Mesendoderm (in vitro differentiated cells): ENCODE results near the gene AKAP6.
A peak's percentile ranks its signal among the peaks of the same experiment; 100 is the strongest.

Experiments used
- DNase-seq: peaks from one replicate; pipeline ENCODE4 v3.0.0; 2013
- H2AK5ac ChIP-seq: 2 replicates; pipeline ENCODE4 v1.6.1; 2013; ENCODE audit warnings: low read length, inconsistent platforms
- H2BK120ac ChIP-seq: 2 replicates; pipeline ENCODE4 v1.6.1; 2013; ENCODE audit warnings: low read depth, mild to moderate bottlenecking, low read length, moderate library complexity, mixed read lengths
- H2BK15ac ChIP-seq: replicated peaks from 2 replicates; pipeline ENCODE4 v1.6.1; 2013; ENCODE audit warnings: low read depth, mild to moderate bottlenecking, moderate library complexity
- H2BK5ac ChIP-seq: 2 replicates; pipeline ENCODE4 v1.6.1; 2013; ENCODE audit warnings: low read length, inconsistent platforms
- H3K18ac ChIP-seq: 2 replicates; pipeline ENCODE4 v1.6.1; 2013; ENCODE audit warnings: mild to moderate bottlenecking, low read length, mixed read lengths
- H3K23ac ChIP-seq: one replicate; pipeline ENCODE4 v1.6.1; 2013; ENCODE audit warnings: low read length
- H3K27ac ChIP-seq: 2 replicates; pipeline ENCODE4 v1.5.1; 2013; ENCODE audit warnings: low read depth, mild to moderate bottlenecking, inconsistent platforms, low read length, moderate library complexity
- H3K27me3 ChIP-seq: 2 replicates; pipeline ENCODE4 v1.6.1; 2013; ENCODE audit warnings: low read length, control low read depth, mild to moderate bottlenecking, inconsistent platforms; ENCODE audit not compliant: insufficient read depth, poor library complexity
- H3K36me3 ChIP-seq: 2 replicates; pipeline ENCODE4 v1.6.1; 2013; ENCODE audit warnings: low read length, inconsistent platforms; ENCODE audit not compliant: control insufficient read depth, insufficient read depth
- H3K4ac ChIP-seq: one replicate; pipeline ENCODE4 v1.6.1; 2013; ENCODE audit warnings: low read depth, mild to moderate bottlenecking, low read length, moderate library complexity
- H3K4me1 ChIP-seq: 2 replicates; pipeline ENCODE4 v1.6.1; 2013; ENCODE audit warnings: low read depth, low read length, inconsistent platforms; ENCODE audit not compliant: control insufficient read depth
- H3K4me2 ChIP-seq: 2 replicates; pipeline ENCODE4 v1.6.1; 2013; ENCODE audit warnings: low read length
- H3K4me3 ChIP-seq: 2 replicates; pipeline ENCODE4 v1.5.1; 2013; ENCODE audit warnings: mild to moderate bottlenecking, low read length
- H3K56ac ChIP-seq: one replicate; pipeline ENCODE4 v1.6.1; 2013; ENCODE audit warnings: low read length
- H3K79me1 ChIP-seq: 2 replicates; pipeline ENCODE4 v1.6.1; 2013; ENCODE audit warnings: low read length, inconsistent platforms
- H3K79me2 ChIP-seq: 2 replicates; pipeline ENCODE4 v1.6.1; 2013; ENCODE audit warnings: mild to moderate bottlenecking, low read length; ENCODE audit not compliant: control insufficient read depth, insufficient read depth
- H3K9ac ChIP-seq: 2 replicates; pipeline ENCODE4 v1.6.1; 2013; ENCODE audit warnings: low read length, inconsistent platforms
- H4K5ac ChIP-seq: one replicate; pipeline ENCODE4 v1.6.1; 2013; ENCODE audit warnings: low read length
- H4K8ac ChIP-seq: one replicate; pipeline ENCODE4 v1.6.1; 2013; ENCODE audit warnings: low read depth, mild to moderate bottlenecking, control low read depth, low read length, moderate library complexity
- WGBS: extraction: QIAGEN DNeasy Blood & Tissue Kit; methylation state at CpG from one replicate; pipeline ENCODE4 v1.1.7; 2013; ENCODE audit warnings: low lambda C conversion rate, missing lambda C conversion rate; ENCODE audit not compliant: insufficient coverage; ENCODE audit errors: extremely low coverage; 5-methylcytosine and 5-hydroxymethylcytosine counted together

AKAP6 gene

GRCh38 chr14:32697704-32698103 is 368.6 kb downstream of the AKAP6 start:
- H3K4me2 ChIP-seq = no peak overlapping the region
- no peaks in the 10 kb centered on the region for H3K79me2 ChIP-seq
- no peak overlapping the region for H2BK5ac ChIP-seq
- H3K4me1 ChIP-seq = no peaks in the 10 kb centered on the region
- no peaks in the 10 kb centered on the region for H3K36me3 ChIP-seq
- H3K79me1 ChIP-seq = no peaks in the 10 kb centered on the region
- H2BK120ac ChIP-seq = no peak overlapping the region
- no peak for DNase-seq
- H3K27me3 ChIP-seq = no peaks in the 10 kb centered on the region
- H3K4me3 ChIP-seq = no peak overlapping the region
- H3K4ac ChIP-seq = no peak overlapping the region
- no peak overlapping the region for H2BK15ac ChIP-seq
- no peak overlapping the region for H2AK5ac ChIP-seq
- no peak overlapping the region for H3K9ac ChIP-seq
- no peak overlapping the region for H3K56ac ChIP-seq
- H4K5ac ChIP-seq = no peak overlapping the region
- H3K18ac ChIP-seq = no peak overlapping the region
- no peak overlapping the region for H3K27ac ChIP-seq
- no peak overlapping the region for H4K8ac ChIP-seq
- no peak overlapping the region for H3K23ac ChIP-seq
- no CpG with 5 or more reads among the region's 1 CpG for WGBS

GRCh38 chr14:32698831-32699230 is 369.7 kb downstream of the AKAP6 start:
- DNase-seq = peak; percentile 31
- H3K4me1 ChIP-seq = no peaks in the 10 kb centered on the region
- H3K79me1 ChIP-seq = no peaks in the 10 kb centered on the region
- no peak overlapping the region for H3K27ac ChIP-seq
- H3K18ac ChIP-seq = no peak overlapping the region
- no peak overlapping the region for H3K9ac ChIP-seq
- H3K79me2 ChIP-seq = no peaks in the 10 kb centered on the region
- no peak overlapping the region for H3K56ac ChIP-seq
- no peak overlapping the region for H3K4ac ChIP-seq
- H3K23ac ChIP-seq = no peak overlapping the region
- H4K5ac ChIP-seq = no peak overlapping the region
- H3K4me3 ChIP-seq = no peak overlapping the region
- H2BK15ac ChIP-seq = no peak overlapping the region
- H3K27me3 ChIP-seq = no peaks in the 10 kb centered on the region
- no CpG with 5 or more reads among the region's 2 CpGs for WGBS
- H2BK5ac ChIP-seq = no peak overlapping the region
- H2AK5ac ChIP-seq = no peak overlapping the region
- H3K4me2 ChIP-seq = no peak overlapping the region
- no peaks in the 10 kb centered on the region for H3K36me3 ChIP-seq
- no peak overlapping the region for H4K8ac ChIP-seq
- H2BK120ac ChIP-seq = no peak overlapping the region

- H3K79me1 ChIP-seq = no peaks in the 10 kb centered on the region
- H2BK15ac ChIP-seq = no peak overlapping the region
- no peak overlapping the region for H4K8ac ChIP-seq
- H3K56ac ChIP-seq = no peak overlapping the region
- no peak overlapping the region for H3K27ac ChIP-seq
- H3K23ac ChIP-seq = no peak overlapping the region
- H3K4ac ChIP-seq = no peak overlapping the region
- H2BK5ac ChIP-seq = no peak overlapping the region
- H3K18ac ChIP-seq = no peak overlapping the region
- 100% methylated on average over 1 of the region's 2 CpGs for WGBS
- H3K79me2 ChIP-seq = no peaks in the 10 kb centered on the region
- H3K9ac ChIP-seq = no peak overlapping the region
- H3K4me3 ChIP-seq = no peak overlapping the region
- H2AK5ac ChIP-seq = no peak overlapping the region
- H4K5ac ChIP-seq = no peak overlapping the region
- no peak for DNase-seq
- no peaks in the 10 kb centered on the region for H3K36me3 ChIP-seq
- no peak overlapping the region for H3K4me2 ChIP-seq
- no peak overlapping the region for H2BK120ac ChIP-seq
- H3K27me3 ChIP-seq = no peaks in the 10 kb centered on the region
- H3K4me1 ChIP-seq = no peaks in the 10 kb centered on the region
Observed at GRCh38 chr14:32701475-32701874, 372.4 kb downstream of the AKAP6 start.

- H3K4me3 ChIP-seq = no peak overlapping the region
- no peak overlapping the region for H2BK120ac ChIP-seq
- H2BK5ac ChIP-seq = no peak overlapping the region
- H3K36me3 ChIP-seq = no peaks in the 10 kb centered on the region
- H4K5ac ChIP-seq = no peak overlapping the region
- H3K4ac ChIP-seq = no peak overlapping the region
- H2BK15ac ChIP-seq = no peak overlapping the region
- H3K56ac ChIP-seq = no peak overlapping the region
- H3K27ac ChIP-seq = no peak overlapping the region
- H3K4me2 ChIP-seq = no peak overlapping the region
- no peak overlapping the region for H3K9ac ChIP-seq
- no peak overlapping the region for H3K23ac ChIP-seq
- no peak overlapping the region for H2AK5ac ChIP-seq
- H3K4me1 ChIP-seq = no peaks in the 10 kb centered on the region
- no peaks in the 10 kb centered on the region for H3K27me3 ChIP-seq
- no peak overlapping the region for H4K8ac ChIP-seq
- H3K79me1 ChIP-seq = no peaks in the 10 kb centered on the region
- DNase-seq = no peak
- H3K79me2 ChIP-seq = no peaks in the 10 kb centered on the region
- no peak overlapping the region for H3K18ac ChIP-seq
Observed at GRCh38 chr14:32702088-32702487, 373.0 kb downstream of the AKAP6 start.

GRCh38 chr14:32702562-32702961 is 373.5 kb downstream of the AKAP6 start:
- Histone ChIP-seq H3K36me3 (no peaks in the 10 kb centered on the region), H3K9ac (no peak overlapping the region), H3K56ac (peak overlapping the region; percentile 37), H2BK5ac (no peak overlapping the region), H2BK120ac (no peak overlapping the region), H3K4me2 (no peak overlapping the region), H3K4me3 (no peak overlapping the region), H3K27me3 (no peaks in the 10 kb centered on the region), H3K27ac (no peak overlapping the region), H2BK15ac (no peak overlapping the region), H4K8ac (no peak overlapping the region), H4K5ac (no peak overlapping the region), H3K4ac (no peak overlapping the region), H2AK5ac (no peak overlapping the region), H3K79me1 (no peaks in the 10 kb centered on the region), H3K4me1 (no peaks in the 10 kb centered on the region), H3K79me2 (no peaks in the 10 kb centered on the region), H3K18ac (no peak overlapping the region), H3K23ac (no peak overlapping the region)
- WGBS = no CpG with 5 or more reads among the region's 8 CpGs
- DNase-seq = peak; percentile 97

GRCh38 chr14:32703183-32703621 is 374.1 kb downstream of the AKAP6 start:
- Histone ChIP-seq H3K56ac (peak overlapping the region; percentile 5), H3K4me3 (no peak overlapping the region), H3K27ac (peak overlapping the region; percentile 4), H2BK5ac (no peak overlapping the region), H3K79me1 (no peaks in the 10 kb centered on the region), H3K27me3 (no peaks in the 10 kb centered on the region), H3K4ac (no peak overlapping the region), H2BK120ac (no peak overlapping the region), H4K8ac (no peak overlapping the region), H3K23ac (no peak overlapping the region), H3K4me1 (no peaks in the 10 kb centered on the region), H3K4me2 (no peak overlapping the region), H3K36me3 (no peaks in the 10 kb centered on the region), H3K79me2 (no peaks in the 10 kb centered on the region), H2BK15ac (no peak overlapping the region), H3K18ac (peak overlapping the region; percentile 87), H4K5ac (no peak overlapping the region), H2AK5ac (no peak overlapping the region), H3K9ac (no peak overlapping the region)
- no peak for DNase-seq
- WGBS = no CpG with 5 or more reads among the region's 4 CpGs
